Liver (tissue), 3 donors: ENCODE measurements around the gene PEX5.

Experiments used
- RXRA ChIP-seq, 2 donors: IDR thresholded peaks; 2 replicates each; pipeline ENCODE4 v1.6.1; 2017 to 2018; ENCODE audit warnings: antibody characterized with exemption in 2 of 2, mild to moderate bottlenecking in 1 of 2
- TF ChIP-seq, protein P1 (sequence below): fragments of 150-350 bp; IDR thresholded peaks from 2 replicates; pipeline ENCODE4 v1.5.1; 2017; ENCODE audit warnings: improper control_type of control experiment, low read depth, low read length; ENCODE audit not compliant: missing input control
- donor health status: healthy.
- donor health status: healthy.

DNA sequence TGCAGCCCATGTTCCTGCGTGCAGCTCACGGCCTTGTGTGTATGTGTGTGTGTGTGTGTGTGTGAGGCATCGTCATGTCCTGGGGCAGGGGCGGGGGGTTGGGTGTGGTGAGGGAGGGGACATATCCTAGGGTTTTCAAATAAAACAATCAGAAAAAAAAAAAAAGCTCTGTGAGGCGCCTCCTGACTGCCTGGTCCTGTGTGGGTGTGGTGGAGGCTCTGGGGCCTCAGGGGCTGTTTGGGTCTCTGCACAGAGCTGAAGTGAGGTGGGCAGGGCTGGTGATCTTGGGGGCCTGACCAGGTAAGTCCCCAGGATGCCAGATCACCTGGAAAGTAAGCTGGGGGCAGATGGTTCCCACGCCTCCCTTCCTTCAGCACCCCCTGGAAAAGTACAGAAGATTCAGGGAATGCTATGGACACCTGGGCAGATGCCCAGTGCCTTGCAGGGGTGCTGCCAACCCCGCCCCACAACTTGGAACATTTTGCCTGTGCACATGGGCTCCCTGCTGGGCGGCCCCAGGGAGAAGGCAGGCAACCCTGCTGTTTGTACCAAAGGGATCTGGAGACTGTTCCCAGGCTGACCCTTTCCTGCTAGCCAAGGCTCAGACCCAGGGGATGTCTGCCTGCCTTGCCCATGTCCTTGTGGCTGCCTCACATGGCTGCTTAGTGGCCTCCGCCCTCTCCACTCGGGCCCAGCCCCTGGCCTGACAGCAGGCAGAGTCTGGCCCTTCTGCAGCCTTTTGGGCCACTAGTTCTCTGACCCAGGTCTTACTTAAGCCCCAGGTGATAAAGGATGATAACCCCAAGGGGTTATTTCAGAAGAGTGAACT lies 30.5 kb upstream of the PEX5 start:
- TF ChIP-seq, protein P1, sequence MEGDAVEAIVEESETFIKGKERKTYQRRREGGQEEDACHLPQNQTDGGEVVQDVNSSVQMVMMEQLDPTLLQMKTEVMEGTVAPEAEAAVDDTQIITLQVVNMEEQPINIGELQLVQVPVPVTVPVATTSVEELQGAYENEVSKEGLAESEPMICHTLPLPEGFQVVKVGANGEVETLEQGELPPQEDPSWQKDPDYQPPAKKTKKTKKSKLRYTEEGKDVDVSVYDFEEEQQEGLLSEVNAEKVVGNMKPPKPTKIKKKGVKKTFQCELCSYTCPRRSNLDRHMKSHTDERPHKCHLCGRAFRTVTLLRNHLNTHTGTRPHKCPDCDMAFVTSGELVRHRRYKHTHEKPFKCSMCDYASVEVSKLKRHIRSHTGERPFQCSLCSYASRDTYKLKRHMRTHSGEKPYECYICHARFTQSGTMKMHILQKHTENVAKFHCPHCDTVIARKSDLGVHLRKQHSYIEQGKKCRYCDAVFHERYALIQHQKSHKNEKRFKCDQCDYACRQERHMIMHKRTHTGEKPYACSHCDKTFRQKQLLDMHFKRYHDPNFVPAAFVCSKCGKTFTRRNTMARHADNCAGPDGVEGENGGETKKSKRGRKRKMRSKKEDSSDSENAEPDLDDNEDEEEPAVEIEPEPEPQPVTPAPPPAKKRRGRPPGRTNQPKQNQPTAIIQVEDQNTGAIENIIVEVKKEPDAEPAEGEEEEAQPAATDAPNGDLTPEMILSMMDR = no peak
- TF ChIP-seq RXRA (IDR thresholded peaks at IDR 0.05) = no peak
